Ascending aorta (tissue), 2 donors: ENCODE data around the gene PARP6. TPM values are rescaled to one million over a fixed set of nuclear protein-coding genes. Genes with fewer than 3 reads are reported as not detected.

ENCODE experiments used
- DNase-seq, 2 donors: peaks; one replicate each; pipeline ENCODE4 v3.0.0-alpha.2; 2019; ENCODE audit warnings: low spot score in 2 of 2
- H3K27ac ChIP-seq, 2 donors: fragments of 200-600 bp; sonication (generic); one replicate each; pipeline ENCODE4 v1.5.1; 2016 to 2017; ENCODE audit warnings: mild to moderate bottlenecking in 1 of 2
- H3K27me3 ChIP-seq: fragments of 200-600 bp; sonication (generic); one replicate; pipeline ENCODE4 v1.5.1; 2017
- H3K36me3 ChIP-seq, 2 donors: fragments of 200-600 bp; sonication (generic); one replicate each; pipeline ENCODE4 v1.5.1; 2016
- H3K4me1 ChIP-seq, 2 donors: fragments of 200-600 bp; sonication (generic); one replicate each; pipeline ENCODE4 v1.5.1; 2016 to 2017; ENCODE audit warnings: mild to moderate bottlenecking in 1 of 2
- H3K4me3 ChIP-seq, 2 donors: fragments of 200-600 bp; sonication (generic); one replicate each; pipeline ENCODE4 v1.5.1; 2016 to 2017; ENCODE audit warnings: mild to moderate bottlenecking in 1 of 2
- H3K9me3 ChIP-seq, 2 donors: fragments of 200-600 bp; sonication (generic); one replicate each; pipeline ENCODE4 v1.5.1; 2016
- CTCF ChIP-seq, 3 experiments: fragments of 200-600 bp in 2 of 3; fragments of 450-650 bp in 1 of 3; sonication (generic) in 2 of 3; IDR thresholded peaks; one replicate each; pipeline ENCODE4 v1.5.1; 2016 to 2019; ENCODE audit warnings: antibody characterized with exemption in 3 of 3, mild to moderate bottlenecking in 1 of 3, moderate library complexity in 1 of 3
- intact Hi-C: fragments of 100-400 bp; cut with DNase I; formaldehyde crosslinking; loops from one replicate; pipeline ENCODE4 v1.15.1; 2023
- total RNA-seq: library from RNA; depleted of rRNA; stranded (reverse); fragments of >200 nt; gene quantifications from one replicate; pipeline ENCODE4 v1.1.0, GENCODE V29; 2016

The PARP6 gene
- total RNA-seq, 1 donor from 2014 or later = 26.5 TPM

GRCh38 chr15:72192416-72192815 lies 79.9 kb downstream of the PARP6 start:
- peaks cover 0 to 1% of the 10 kb centered on the region in 2 donors for H3K4me1 ChIP-seq
- no peaks in the 10 kb centered on the region for H3K9me3 ChIP-seq
- no peak for DNase-seq
- intact Hi-C loops = no loop called here
- H3K36me3 ChIP-seq = no peaks in the 10 kb centered on the region
- no peak overlapping the region for H3K27ac ChIP-seq
- no peak overlapping the region for H3K4me3 ChIP-seq
- H3K27me3 ChIP-seq = no peaks in the 10 kb centered on the region
- no peak for TF ChIP-seq CTCF (IDR thresholded peaks at IDR 0.05)

Other genes with a start within 250 kb of the PARP6 start
- 128 TPM for gene MYO9A, start 154.4 kb downstream of the PARP6 start, total RNA-seq
- 3.5 TPM for gene SENP8, start 154.2 kb downstream of the PARP6 start, total RNA-seq
- not detected for gene GRAMD2A, start 74.8 kb downstream of the PARP6 start, total RNA-seq
- gene PKM, start 41.4 kb downstream of the PARP6 start, total RNA-seq = 313 TPM
- gene CELF6, start 47.6 kb upstream of the PARP6 start, total RNA-seq = not detected
- 111 TPM for gene HEXA, start 103.5 kb upstream of the PARP6 start, total RNA-seq
- not detected for gene TMEM202, start 125.8 kb upstream of the PARP6 start, total RNA-seq
- 109 TPM for gene ARIH1, start 201.8 kb upstream of the PARP6 start, total RNA-seq